ENCODE data around the gene SCTR.

SCTR gene

GRCh38 chr2:119512946-119513345 is 11.3 kb downstream of the SCTR start:
- no peak for DNase-seq
- Histone ChIP-seq H3K27ac (ENCODE audit: insufficient read depth, low read length, poor library complexity, severe bottlenecking) (no peak overlapping the region), H3K36me3 (ENCODE audit: control insufficient read depth, insufficient read depth, low read length) (no peaks in the 10 kb centered on the region), H3K9me3 (ENCODE audit: control insufficient read depth, low read length) (no peaks in the 10 kb centered on the region), H3K4me3 (ENCODE audit: insufficient read depth, low read depth, low read length, poor library complexity, severe bottlenecking) (no peak overlapping the region), H3K27me3 (replicated peaks; ENCODE audit: control insufficient read depth, insufficient read depth, low read length, poor library complexity, severe bottlenecking) (peaks cover 5% of the 10 kb centered on the region), H3K4me1 (ENCODE audit: control insufficient read depth, insufficient read depth, low read length, poor library complexity, severe bottlenecking) (no peaks in the 10 kb centered on the region)

GRCh38 chr2:119511989-119512388 is 12.3 kb downstream of the SCTR start:
- no peak for DNase-seq
- no peaks in the 10 kb centered on the region for H3K9me3 ChIP-seq (ENCODE audit: control insufficient read depth, low read length)
- no peak overlapping the region for H3K4me3 ChIP-seq (ENCODE audit: insufficient read depth, low read depth, low read length, poor library complexity, severe bottlenecking)
- no peaks in the 10 kb centered on the region for H3K36me3 ChIP-seq (ENCODE audit: control insufficient read depth, insufficient read depth, low read length)
- no peak overlapping the region for H3K27ac ChIP-seq (ENCODE audit: insufficient read depth, low read length, poor library complexity, severe bottlenecking)
- H3K27me3 ChIP-seq (replicated peaks; ENCODE audit: control insufficient read depth, insufficient read depth, low read length, poor library complexity, severe bottlenecking): peaks cover 5% of the 10 kb centered on the region
- H3K4me1 ChIP-seq (ENCODE audit: control insufficient read depth, insufficient read depth, low read length, poor library complexity, severe bottlenecking): no peaks in the 10 kb centered on the region

GRCh38 chr2:119508756-119509155 is 15.5 kb downstream of the SCTR start:
- H3K36me3 ChIP-seq (ENCODE audit: control insufficient read depth, insufficient read depth, low read length): no peaks in the 10 kb centered on the region
- H3K4me3 ChIP-seq (ENCODE audit: insufficient read depth, low read depth, low read length, poor library complexity, severe bottlenecking): no peak overlapping the region
- H3K27me3 ChIP-seq (replicated peaks; ENCODE audit: control insufficient read depth, insufficient read depth, low read length, poor library complexity, severe bottlenecking): no peaks in the 10 kb centered on the region
- H3K9me3 ChIP-seq (ENCODE audit: control insufficient read depth, low read length): no peaks in the 10 kb centered on the region
- no peaks in the 10 kb centered on the region for H3K4me1 ChIP-seq (ENCODE audit: control insufficient read depth, insufficient read depth, low read length, poor library complexity, severe bottlenecking)
- no peak for DNase-seq
- H3K27ac ChIP-seq (ENCODE audit: insufficient read depth, low read length, poor library complexity, severe bottlenecking): no peak overlapping the region

- H3K27me3 ChIP-seq (replicated peaks; ENCODE audit: control insufficient read depth, insufficient read depth, low read length, poor library complexity, severe bottlenecking): no peaks in the 10 kb centered on the region
- H3K27ac ChIP-seq (ENCODE audit: insufficient read depth, low read length, poor library complexity, severe bottlenecking): no peak overlapping the region
- H3K4me3 ChIP-seq (ENCODE audit: insufficient read depth, low read depth, low read length, poor library complexity, severe bottlenecking): no peak overlapping the region
- no peak for DNase-seq
- H3K9me3 ChIP-seq (ENCODE audit: control insufficient read depth, low read length): no peaks in the 10 kb centered on the region
- H3K4me1 ChIP-seq (ENCODE audit: control insufficient read depth, insufficient read depth, low read length, poor library complexity, severe bottlenecking): no peaks in the 10 kb centered on the region
- H3K36me3 ChIP-seq (ENCODE audit: control insufficient read depth, insufficient read depth, low read length): no peaks in the 10 kb centered on the region
Measured at GRCh38 chr2:119496682-119497081, 27.6 kb downstream of the SCTR start.

GRCh38 chr2:119495948-119496347 is 28.3 kb downstream of the SCTR start:
- Histone ChIP-seq H3K4me3 (ENCODE audit: insufficient read depth, low read depth, low read length, poor library complexity, severe bottlenecking) (no peak overlapping the region), H3K36me3 (ENCODE audit: control insufficient read depth, insufficient read depth, low read length) (no peaks in the 10 kb centered on the region), H3K27me3 (replicated peaks; ENCODE audit: control insufficient read depth, insufficient read depth, low read length, poor library complexity, severe bottlenecking) (no peaks in the 10 kb centered on the region), H3K9me3 (ENCODE audit: control insufficient read depth, low read length) (no peaks in the 10 kb centered on the region), H3K27ac (ENCODE audit: insufficient read depth, low read length, poor library complexity, severe bottlenecking) (no peak overlapping the region), H3K4me1 (ENCODE audit: control insufficient read depth, insufficient read depth, low read length, poor library complexity, severe bottlenecking) (no peaks in the 10 kb centered on the region)
- no peak for DNase-seq

- no peak for DNase-seq
- no peak overlapping the region for H3K4me3 ChIP-seq (ENCODE audit: insufficient read depth, low read depth, low read length, poor library complexity, severe bottlenecking)
- no peak overlapping the region for H3K27ac ChIP-seq (ENCODE audit: insufficient read depth, low read length, poor library complexity, severe bottlenecking)
Measured at GRCh38 chr2:119494163-119494790, 30.0 kb downstream of the SCTR start.

GRCh38 chr2:119491776-119492525 is 32.3 kb downstream of the SCTR start:
- Histone ChIP-seq H3K4me3 (ENCODE audit: insufficient read depth, low read depth, low read length, poor library complexity, severe bottlenecking) (no peak overlapping the region), H3K36me3 (ENCODE audit: control insufficient read depth, insufficient read depth, low read length) (no peaks in the 10 kb centered on the region), H3K4me1 (ENCODE audit: control insufficient read depth, insufficient read depth, low read length, poor library complexity, severe bottlenecking) (no peaks in the 10 kb centered on the region), H3K9me3 (ENCODE audit: control insufficient read depth, low read length) (no peaks in the 10 kb centered on the region), H3K27ac (ENCODE audit: insufficient read depth, low read length, poor library complexity, severe bottlenecking) (no peak overlapping the region), H3K27me3 (replicated peaks; ENCODE audit: control insufficient read depth, insufficient read depth, low read length, poor library complexity, severe bottlenecking) (no peaks in the 10 kb centered on the region)
- no peak for DNase-seq

More at GRCh38 chr2:119494163-119494790, 30.0 kb downstream of the SCTR start:
- no peaks in the 10 kb centered on the region for H3K36me3 ChIP-seq (ENCODE audit: control insufficient read depth, insufficient read depth, low read length)
- no peaks in the 10 kb centered on the region for H3K27me3 ChIP-seq (replicated peaks; ENCODE audit: control insufficient read depth, insufficient read depth, low read length, poor library complexity, severe bottlenecking)
- H3K9me3 ChIP-seq (ENCODE audit: control insufficient read depth, low read length): no peaks in the 10 kb centered on the region
- H3K4me1 ChIP-seq (ENCODE audit: control insufficient read depth, insufficient read depth, low read length, poor library complexity, severe bottlenecking): no peaks in the 10 kb centered on the region

- Histone ChIP-seq H3K27me3 (replicated peaks; ENCODE audit: control insufficient read depth, insufficient read depth, low read length, poor library complexity, severe bottlenecking) (no peaks in the 10 kb centered on the region), H3K4me1 (ENCODE audit: control insufficient read depth, insufficient read depth, low read length, poor library complexity, severe bottlenecking) (no peaks in the 10 kb centered on the region), H3K4me3 (ENCODE audit: insufficient read depth, low read depth, low read length, poor library complexity, severe bottlenecking) (no peak overlapping the region), H3K36me3 (ENCODE audit: control insufficient read depth, insufficient read depth, low read length) (no peaks in the 10 kb centered on the region), H3K27ac (ENCODE audit: insufficient read depth, low read length, poor library complexity, severe bottlenecking) (no peak overlapping the region), H3K9me3 (ENCODE audit: control insufficient read depth, low read length) (no peaks in the 10 kb centered on the region)
- DNase-seq: no peak
Measured at GRCh38 chr2:119490653-119491195, 33.6 kb downstream of the SCTR start.

- Histone ChIP-seq H3K4me1 (ENCODE audit: control insufficient read depth, insufficient read depth, low read length, poor library complexity, severe bottlenecking) (no peaks in the 10 kb centered on the region), H3K36me3 (ENCODE audit: control insufficient read depth, insufficient read depth, low read length) (no peaks in the 10 kb centered on the region), H3K27ac (ENCODE audit: insufficient read depth, low read length, poor library complexity, severe bottlenecking) (no peak overlapping the region), H3K27me3 (replicated peaks; ENCODE audit: control insufficient read depth, insufficient read depth, low read length, poor library complexity, severe bottlenecking) (no peaks in the 10 kb centered on the region), H3K4me3 (ENCODE audit: insufficient read depth, low read depth, low read length, poor library complexity, severe bottlenecking) (no peak overlapping the region), H3K9me3 (ENCODE audit: control insufficient read depth, low read length) (no peaks in the 10 kb centered on the region)
- DNase-seq: no peak
Measured at GRCh38 chr2:119490106-119490505, 34.2 kb downstream of the SCTR start.

GRCh38 chr2:119489232-119489952 is 34.9 kb downstream of the SCTR start:
- H3K4me3 ChIP-seq (ENCODE audit: insufficient read depth, low read depth, low read length, poor library complexity, severe bottlenecking): no peak overlapping the region
- H3K27me3 ChIP-seq (replicated peaks; ENCODE audit: control insufficient read depth, insufficient read depth, low read length, poor library complexity, severe bottlenecking): no peaks in the 10 kb centered on the region
- no peaks in the 10 kb centered on the region for H3K36me3 ChIP-seq (ENCODE audit: control insufficient read depth, insufficient read depth, low read length)
- DNase-seq: no peak
- no peak overlapping the region for H3K27ac ChIP-seq (ENCODE audit: insufficient read depth, low read length, poor library complexity, severe bottlenecking)
- H3K9me3 ChIP-seq (ENCODE audit: control insufficient read depth, low read length): no peaks in the 10 kb centered on the region
- H3K4me1 ChIP-seq (ENCODE audit: control insufficient read depth, insufficient read depth, low read length, poor library complexity, severe bottlenecking): no peaks in the 10 kb centered on the region

Data from effector memory CD4-positive, alpha-beta T cell (primary cell).